Esophagus muscularis mucosa (tissue), 3 donors: ENCODE results near the gene SLC6A9.

ENCODE experiments used
- CTCF ChIP-seq, 3 experiments: fragments of 200-600 bp in 2 of 3; fragments of 450-650 bp in 1 of 3; sonication (generic) in 2 of 3; IDR thresholded peaks; one replicate each; pipeline ENCODE4 v1.5.1; 2017 to 2019; ENCODE audit warnings: antibody characterized with exemption in 3 of 3, mild to moderate bottlenecking in 2 of 3, moderate library complexity in 1 of 3
- POLR2AphosphoS5 ChIP-seq, 2 donors: sonication (generic); formaldehyde crosslinking; IDR thresholded peaks; one replicate each; pipeline ENCODE4 v1.6.1; 2017; ENCODE audit warnings: antibody characterized with exemption in 2 of 2

GRCh38 chr1:43947061-43947873, 84.0 kb downstream of the SLC6A9 start:
- TF ChIP-seq CTCF (IDR thresholded peaks at IDR 0.05) (no peak), POLR2AphosphoS5 (IDR thresholded peaks at IDR 0.05) (no peak)
